ENCODE measurements around the gene NXPH1. TPM values are rescaled to one million over a fixed set of nuclear protein-coding genes. Genes with fewer than 3 reads are reported as not detected.

NXPH1 gene
- total and polyA plus RNA-seq, 9 of the 15 experiments (the other 6 are each of a cell fraction or from before 2014, with no cell fraction given) = 0.16 TPM; not detected in 8

GRCh38 chr7:8566016-8566415 lies 132.6 kb downstream of the NXPH1 start:
- H3K9me1 ChIP-seq (ENCODE audit: control insufficient read depth, insufficient read depth, low read length) = no peaks in the 10 kb centered on the region
- 0% methylated on average over 2 of the region's 2 CpGs for WGBS (ENCODE audit: insufficient coverage, low coverage, missing lambda C conversion rate)
- no peaks in the 10 kb centered on the region for H3K36me3 ChIP-seq (ENCODE audit: control insufficient read depth, insufficient read depth, low read length)
- no peaks in the 10 kb centered on the region for H3K9me3 ChIP-seq (replicated peaks; ENCODE audit: control insufficient read depth, insufficient read depth, low read depth, low read length)
- no peaks in the 10 kb centered on the region for H4K20me1 ChIP-seq (replicated peaks; ENCODE audit: control insufficient read depth, insufficient read depth, low read length)
- H2AFZ ChIP-seq (ENCODE audit: low read depth, low read length) = no peak overlapping the region
- BruUV-seq (replicated peaks) = no TSS peak
- ATAC-seq = no peak
- POLR2A ChIA-PET = no interaction called here
- DNase-seq (ENCODE audit: extremely low read depth in 1 of 4, low spot score in 3 of 4) = no peak
- no peak for FAIRE-seq
- H3K4me2 ChIP-seq (ENCODE audit: insufficient read depth, low read length) = no peak overlapping the region
- H3K27ac ChIP-seq (ENCODE audit: extremely low read depth, low read depth, low read length) = no peak overlapping the region
- H3K4me3 ChIP-seq = no peak overlapping the region
- H3K79me2 ChIP-seq (ENCODE audit: control insufficient read depth, insufficient read depth, low read length) = no peaks in the 10 kb centered on the region
- H3K4me1 ChIP-seq (replicated peaks in 1 of 2; ENCODE audit: control insufficient read depth in 2 of 2, insufficient read depth in 2 of 2, low read length in 2 of 2) = no peaks in the 10 kb centered on the region
- no peak overlapping the region for H3K9ac ChIP-seq (ENCODE audit: insufficient read depth in 1 of 2, low read depth in 2 of 2, low read length in 2 of 2)
- H3K27me3 ChIP-seq (ENCODE audit: control insufficient read depth in 2 of 2, insufficient read depth in 2 of 2, low read length in 2 of 2) = no peaks in the 10 kb centered on the region
- intact Hi-C loops (cut with micrococcal nuclease) (no loop called here), in situ Hi-C loops (cut with MboI) (no loop called here)
- CTCF ChIA-PET (ENCODE audit: low intra/inter-chr PET ratio) = interaction anchor here (0.6 kb wide), 1 partner anchor 132 kb away, joined by 3 read pairs; no protein-coding TSS in a partner anchor
- TF ChIP-seq CC2D1A (IDR thresholded peaks at IDR 0.05) (no peak), CCNT2 (IDR thresholded peaks at IDR 0.05; ENCODE audit: borderline replicate concordance, extremely low read depth, insufficient read length, low read depth, low read length) (no peak), MYC (IDR thresholded peaks at IDR 0.05; ENCODE audit: low read depth, low read length) (no peak), MYC (CRISPR knock-in tag; IDR thresholded peaks at IDR 0.05; ENCODE audit: borderline replicate concordance, low read depth) (no peak), ZNF347 (CRISPR knock-in tag; IDR thresholded peaks at IDR 0.05; ENCODE audit: low read depth) (no peak), GATA2 (CRISPR knock-in tag; IDR thresholded peaks at IDR 0.05) (no peak), RBM22 (IDR thresholded peaks at IDR 0.05; ENCODE audit: low read depth, low read length, poor library complexity, severe bottlenecking) (no peak), ZNF232 (CRISPR knock-in tag; IDR thresholded peaks at IDR 0.05) (no peak), KDM5B (IDR thresholded peaks at IDR 0.05; ENCODE audit: insufficient replicate concordance, low read depth, low read length) (no peak), ZNF12 (CRISPR knock-in tag; IDR thresholded peaks at IDR 0.05) (no peak), MCM5 (IDR thresholded peaks at IDR 0.05; ENCODE audit: low read depth) (no peak), ELF4 (CRISPR knock-in tag; IDR thresholded peaks at IDR 0.05) (no peak), ZC3H11A (IDR thresholded peaks at IDR 0.05; ENCODE audit: low read depth, low read length) (no peak)
- TF ChIP-seq, protein P1, sequence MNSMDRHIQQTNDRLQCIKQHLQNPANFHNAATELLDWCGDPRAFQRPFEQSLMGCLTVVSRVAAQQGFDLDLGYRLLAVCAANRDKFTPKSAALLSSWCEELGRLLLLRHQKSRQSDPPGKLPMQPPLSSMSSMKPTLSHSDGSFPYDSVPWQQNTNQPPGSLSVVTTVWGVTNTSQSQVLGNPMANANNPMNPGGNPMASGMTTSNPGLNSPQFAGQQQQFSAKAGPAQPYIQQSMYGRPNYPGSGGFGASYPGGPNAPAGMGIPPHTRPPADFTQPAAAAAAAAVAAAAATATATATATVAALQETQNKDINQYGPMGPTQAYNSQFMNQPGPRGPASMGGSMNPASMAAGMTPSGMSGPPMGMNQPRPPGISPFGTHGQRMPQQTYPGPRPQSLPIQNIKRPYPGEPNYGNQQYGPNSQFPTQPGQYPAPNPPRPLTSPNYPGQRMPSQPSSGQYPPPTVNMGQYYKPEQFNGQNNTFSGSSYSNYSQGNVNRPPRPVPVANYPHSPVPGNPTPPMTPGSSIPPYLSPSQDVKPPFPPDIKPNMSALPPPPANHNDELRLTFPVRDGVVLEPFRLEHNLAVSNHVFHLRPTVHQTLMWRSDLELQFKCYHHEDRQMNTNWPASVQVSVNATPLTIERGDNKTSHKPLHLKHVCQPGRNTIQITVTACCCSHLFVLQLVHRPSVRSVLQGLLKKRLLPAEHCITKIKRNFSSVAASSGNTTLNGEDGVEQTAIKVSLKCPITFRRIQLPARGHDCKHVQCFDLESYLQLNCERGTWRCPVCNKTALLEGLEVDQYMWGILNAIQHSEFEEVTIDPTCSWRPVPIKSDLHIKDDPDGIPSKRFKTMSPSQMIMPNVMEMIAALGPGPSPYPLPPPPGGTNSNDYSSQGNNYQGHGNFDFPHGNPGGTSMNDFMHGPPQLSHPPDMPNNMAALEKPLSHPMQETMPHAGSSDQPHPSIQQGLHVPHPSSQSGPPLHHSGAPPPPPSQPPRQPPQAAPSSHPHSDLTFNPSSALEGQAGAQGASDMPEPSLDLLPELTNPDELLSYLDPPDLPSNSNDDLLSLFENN (IDR thresholded peaks at IDR 0.05; ENCODE audit: low read depth in 2 of 2, low read length in 2 of 2) = no peak
- TF ChIP-seq, protein P2, sequence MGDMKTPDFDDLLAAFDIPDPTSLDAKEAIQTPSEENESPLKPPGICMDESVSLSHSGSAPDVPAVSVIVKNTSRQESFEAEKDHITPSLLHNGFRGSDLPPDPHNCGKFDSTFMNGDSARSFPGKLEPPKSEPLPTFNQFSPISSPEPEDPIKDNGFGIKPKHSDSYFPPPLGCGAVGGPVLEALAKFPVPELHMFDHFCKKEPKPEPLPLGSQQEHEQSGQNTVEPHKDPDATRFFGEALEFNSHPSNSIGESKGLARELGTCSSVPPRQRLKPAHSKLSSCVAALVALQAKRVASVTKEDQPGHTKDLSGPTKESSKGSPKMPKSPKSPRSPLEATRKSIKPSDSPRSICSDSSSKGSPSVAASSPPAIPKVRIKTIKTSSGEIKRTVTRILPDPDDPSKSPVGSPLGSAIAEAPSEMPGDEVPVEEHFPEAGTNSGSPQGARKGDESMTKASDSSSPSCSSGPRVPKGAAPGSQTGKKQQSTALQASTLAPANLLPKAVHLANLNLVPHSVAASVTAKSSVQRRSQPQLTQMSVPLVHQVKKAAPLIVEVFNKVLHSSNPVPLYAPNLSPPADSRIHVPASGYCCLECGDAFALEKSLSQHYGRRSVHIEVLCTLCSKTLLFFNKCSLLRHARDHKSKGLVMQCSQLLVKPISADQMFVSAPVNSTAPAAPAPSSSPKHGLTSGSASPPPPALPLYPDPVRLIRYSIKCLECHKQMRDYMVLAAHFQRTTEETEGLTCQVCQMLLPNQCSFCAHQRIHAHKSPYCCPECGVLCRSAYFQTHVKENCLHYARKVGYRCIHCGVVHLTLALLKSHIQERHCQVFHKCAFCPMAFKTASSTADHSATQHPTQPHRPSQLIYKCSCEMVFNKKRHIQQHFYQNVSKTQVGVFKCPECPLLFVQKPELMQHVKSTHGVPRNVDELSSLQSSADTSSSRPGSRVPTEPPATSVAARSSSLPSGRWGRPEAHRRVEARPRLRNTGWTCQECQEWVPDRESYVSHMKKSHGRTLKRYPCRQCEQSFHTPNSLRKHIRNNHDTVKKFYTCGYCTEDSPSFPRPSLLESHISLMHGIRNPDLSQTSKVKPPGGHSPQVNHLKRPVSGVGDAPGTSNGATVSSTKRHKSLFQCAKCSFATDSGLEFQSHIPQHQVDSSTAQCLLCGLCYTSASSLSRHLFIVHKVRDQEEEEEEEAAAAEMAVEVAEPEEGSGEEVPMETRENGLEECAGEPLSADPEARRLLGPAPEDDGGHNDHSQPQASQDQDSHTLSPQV (IDR thresholded peaks at IDR 0.05) = no peak
